ENCODE data around the gene ZFYVE16.
"Not testable (repeated sequence)": the region's sequence is repeated elsewhere in the genome, so short reads cannot be mapped to it uniquely, and the experiment has no call there.

The ZFYVE16 gene

GRCh38 chr5:80409367-80409966 is 1.6 kb downstream of the ZFYVE16 start:
- H3K36me3 ChIP-seq (ENCODE audit: control insufficient read depth, insufficient read depth, low read length) = no peaks in the 10 kb centered on the region
- H3K9me3 ChIP-seq (ENCODE audit: control insufficient read depth, low read length) = no peaks in the 10 kb centered on the region
- no peak overlapping the region for H3K4me3 ChIP-seq (ENCODE audit: insufficient read depth, low read depth, low read length, poor library complexity, severe bottlenecking)
- no peak overlapping the region for H3K27ac ChIP-seq (ENCODE audit: insufficient read depth, low read length, poor library complexity, severe bottlenecking)
- no peaks in the 10 kb centered on the region for H3K4me1 ChIP-seq (ENCODE audit: control insufficient read depth, insufficient read depth, low read length, poor library complexity, severe bottlenecking)
- DNase-seq = no peak
- H3K27me3 ChIP-seq (replicated peaks; ENCODE audit: control insufficient read depth, insufficient read depth, low read length, poor library complexity, severe bottlenecking) = no peaks in the 10 kb centered on the region

DNA sequence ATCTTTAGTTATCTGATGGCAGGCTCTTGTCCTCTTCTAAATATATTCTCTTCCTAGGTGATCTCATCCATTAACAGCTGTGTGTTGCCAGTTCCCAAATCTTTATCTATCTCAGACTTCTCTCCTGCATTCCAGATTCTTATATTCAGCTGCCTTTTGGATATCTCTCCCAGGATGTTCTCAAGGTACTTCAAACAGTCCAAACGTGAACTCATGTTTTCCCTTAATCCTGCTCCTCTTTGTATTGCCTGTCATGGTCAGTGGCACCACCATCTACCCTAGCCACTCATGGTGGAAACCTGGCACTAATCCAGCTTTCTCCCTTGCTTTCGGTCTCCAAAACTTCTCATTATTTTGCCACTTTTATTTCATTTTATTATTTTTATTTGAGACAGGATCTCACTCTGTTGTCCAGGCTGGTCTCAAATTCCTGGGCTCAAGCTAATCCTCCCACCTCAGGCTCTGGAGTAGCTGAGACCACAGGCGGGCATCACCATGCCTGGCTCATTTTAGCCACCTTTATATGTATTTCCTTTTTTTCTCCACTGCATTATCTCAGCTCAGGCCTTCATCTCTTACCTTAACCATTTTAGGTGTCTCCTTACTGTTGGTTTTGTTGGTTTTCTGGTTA is 3.8 kb downstream of the ZFYVE16 start:
- Histone ChIP-seq H3K27me3 (replicated peaks; ENCODE audit: control insufficient read depth, insufficient read depth, low read length, poor library complexity, severe bottlenecking) (no peaks in the 10 kb centered on the region), H3K36me3 (ENCODE audit: control insufficient read depth, insufficient read depth, low read length) (no peaks in the 10 kb centered on the region), H3K4me3 (ENCODE audit: insufficient read depth, low read depth, low read length, poor library complexity, severe bottlenecking) (no peak overlapping the region), H3K4me1 (ENCODE audit: control insufficient read depth, insufficient read depth, low read length, poor library complexity, severe bottlenecking) (no peaks in the 10 kb centered on the region), H3K9me3 (ENCODE audit: control insufficient read depth, low read length) (no peaks in the 10 kb centered on the region), H3K27ac (ENCODE audit: insufficient read depth, low read length, poor library complexity, severe bottlenecking) (no peak overlapping the region)
- no peak for DNase-seq

DNA sequence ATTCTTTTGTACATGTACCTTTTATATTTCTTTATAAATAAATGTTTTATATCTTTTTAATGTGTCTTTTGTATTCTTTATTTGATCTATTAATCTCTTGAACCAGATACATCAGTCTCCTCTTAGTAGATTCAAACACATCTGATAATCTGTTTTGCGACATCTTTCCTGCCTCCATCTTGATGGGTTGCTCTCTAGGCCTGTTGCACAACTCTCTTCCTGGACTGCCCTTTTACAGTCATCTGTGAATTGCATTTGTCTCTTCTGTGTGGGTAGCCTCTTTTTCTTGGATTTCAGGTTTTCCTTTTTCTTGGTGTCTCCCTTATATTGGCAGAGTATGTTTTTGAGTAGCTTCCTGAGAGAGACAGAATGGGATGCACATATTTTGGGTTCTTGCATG is 6.2 kb downstream of the ZFYVE16 start:
- no peaks in the 10 kb centered on the region for H3K36me3 ChIP-seq (ENCODE audit: control insufficient read depth, insufficient read depth, low read length)
- H3K27me3 ChIP-seq (replicated peaks; ENCODE audit: control insufficient read depth, insufficient read depth, low read length, poor library complexity, severe bottlenecking) = no peaks in the 10 kb centered on the region
- H3K4me3 ChIP-seq (ENCODE audit: insufficient read depth, low read depth, low read length, poor library complexity, severe bottlenecking) = no peak overlapping the region
- DNase-seq = no peak
- H3K4me1 ChIP-seq (ENCODE audit: control insufficient read depth, insufficient read depth, low read length, poor library complexity, severe bottlenecking) = no peaks in the 10 kb centered on the region
- no peak overlapping the region for H3K27ac ChIP-seq (ENCODE audit: insufficient read depth, low read length, poor library complexity, severe bottlenecking)
- H3K9me3 ChIP-seq (ENCODE audit: control insufficient read depth, low read length) = no peaks in the 10 kb centered on the region

GRCh38 chr5:80417973-80418372 is 10.1 kb downstream of the ZFYVE16 start:
- Histone ChIP-seq H3K27ac (ENCODE audit: insufficient read depth, low read length, poor library complexity, severe bottlenecking) (no peak overlapping the region), H3K9me3 (ENCODE audit: control insufficient read depth, low read length) (no peaks in the 10 kb centered on the region), H3K4me3 (ENCODE audit: insufficient read depth, low read depth, low read length, poor library complexity, severe bottlenecking) (no peak overlapping the region), H3K36me3 (ENCODE audit: control insufficient read depth, insufficient read depth, low read length) (no peaks in the 10 kb centered on the region), H3K27me3 (replicated peaks; ENCODE audit: control insufficient read depth, insufficient read depth, low read length, poor library complexity, severe bottlenecking) (no peaks in the 10 kb centered on the region), H3K4me1 (ENCODE audit: control insufficient read depth, insufficient read depth, low read length, poor library complexity, severe bottlenecking) (no peaks in the 10 kb centered on the region)
- DNase-seq = no peak

DNA sequence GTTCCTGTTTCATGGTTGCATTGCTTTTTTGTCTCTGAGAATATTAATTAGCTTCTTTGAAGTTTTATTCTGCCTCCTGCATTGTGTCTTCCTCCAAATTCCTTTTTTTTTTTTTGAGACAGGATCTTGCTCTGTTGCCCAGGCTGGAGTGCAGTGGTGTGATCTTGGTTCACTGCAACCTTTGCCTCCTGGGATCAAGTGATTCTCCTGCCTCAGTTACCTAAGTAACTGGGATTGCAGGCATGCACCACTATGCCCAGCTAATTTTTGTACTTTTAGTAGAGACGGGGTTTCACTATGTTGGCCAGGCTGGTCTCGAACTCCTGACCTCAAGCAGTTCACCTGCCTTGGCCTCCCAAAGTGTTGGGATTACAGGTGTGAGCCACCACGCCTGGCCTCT is 16.5 kb downstream of the ZFYVE16 start:
- not testable (repeated sequence) for H3K4me1 ChIP-seq (ENCODE audit: control insufficient read depth, insufficient read depth, low read length, poor library complexity, severe bottlenecking); H3K9me3 ChIP-seq (ENCODE audit: control insufficient read depth, low read length); DNase-seq; H3K36me3 ChIP-seq (ENCODE audit: control insufficient read depth, insufficient read depth, low read length); H3K4me3 ChIP-seq (ENCODE audit: insufficient read depth, low read depth, low read length, poor library complexity, severe bottlenecking); H3K27me3 ChIP-seq (replicated peaks; ENCODE audit: control insufficient read depth, insufficient read depth, low read length, poor library complexity, severe bottlenecking); H3K27ac ChIP-seq (ENCODE audit: insufficient read depth, low read length, poor library complexity, severe bottlenecking)

- Histone ChIP-seq H3K4me3 (ENCODE audit: insufficient read depth, low read depth, low read length, poor library complexity, severe bottlenecking) (no peak overlapping the region), H3K4me1 (ENCODE audit: control insufficient read depth, insufficient read depth, low read length, poor library complexity, severe bottlenecking) (no peaks in the 10 kb centered on the region), H3K9me3 (ENCODE audit: control insufficient read depth, low read length) (no peaks in the 10 kb centered on the region), H3K36me3 (ENCODE audit: control insufficient read depth, insufficient read depth, low read length) (peaks cover 7% of the 10 kb centered on the region), H3K27ac (ENCODE audit: insufficient read depth, low read length, poor library complexity, severe bottlenecking) (no peak overlapping the region), H3K27me3 (replicated peaks; ENCODE audit: control insufficient read depth, insufficient read depth, low read length, poor library complexity, severe bottlenecking) (no peaks in the 10 kb centered on the region)
- no peak for DNase-seq
These were observed 27.6 kb downstream of the ZFYVE16 start for GRCh38 chr5:80435476-80435875.

- Histone ChIP-seq H3K36me3 (ENCODE audit: control insufficient read depth, insufficient read depth, low read length) (peaks cover 12% of the 10 kb centered on the region), H3K4me1 (ENCODE audit: control insufficient read depth, insufficient read depth, low read length, poor library complexity, severe bottlenecking) (no peaks in the 10 kb centered on the region), H3K4me3 (ENCODE audit: insufficient read depth, low read depth, low read length, poor library complexity, severe bottlenecking) (no peak overlapping the region), H3K9me3 (ENCODE audit: control insufficient read depth, low read length) (no peaks in the 10 kb centered on the region), H3K27me3 (replicated peaks; ENCODE audit: control insufficient read depth, insufficient read depth, low read length, poor library complexity, severe bottlenecking) (no peaks in the 10 kb centered on the region), H3K27ac (ENCODE audit: insufficient read depth, low read length, poor library complexity, severe bottlenecking) (no peak overlapping the region)
- no peak for DNase-seq
These were observed 29.5 kb downstream of the ZFYVE16 start for GRCh38 chr5:80437326-80437725.

DNA sequence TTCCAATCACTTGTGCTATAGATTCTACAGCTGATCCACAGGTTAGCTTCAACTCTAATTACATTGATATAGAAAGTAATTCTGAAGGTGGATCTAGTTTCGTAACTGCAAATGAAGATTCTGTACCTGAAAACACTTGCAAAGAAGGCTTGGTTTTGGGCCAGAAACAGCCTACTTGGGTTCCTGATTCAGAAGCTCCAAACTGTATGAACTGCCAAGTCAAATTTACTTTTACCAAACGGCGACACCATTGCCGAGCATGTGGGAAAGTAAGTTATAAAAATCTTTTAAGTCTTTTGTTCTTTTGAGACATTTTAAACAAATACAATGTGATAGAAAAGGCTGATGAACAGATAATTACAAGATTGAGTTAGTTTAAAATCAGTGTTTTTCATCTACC is 30.9 kb downstream of the ZFYVE16 start:
- Histone ChIP-seq H3K27me3 (replicated peaks; ENCODE audit: control insufficient read depth, insufficient read depth, low read length, poor library complexity, severe bottlenecking) (no peaks in the 10 kb centered on the region), H3K27ac (ENCODE audit: insufficient read depth, low read length, poor library complexity, severe bottlenecking) (no peak overlapping the region), H3K9me3 (ENCODE audit: control insufficient read depth, low read length) (no peaks in the 10 kb centered on the region), H3K4me3 (ENCODE audit: insufficient read depth, low read depth, low read length, poor library complexity, severe bottlenecking) (no peak overlapping the region), H3K36me3 (ENCODE audit: control insufficient read depth, insufficient read depth, low read length) (peaks cover 19% of the 10 kb centered on the region), H3K4me1 (ENCODE audit: control insufficient read depth, insufficient read depth, low read length, poor library complexity, severe bottlenecking) (no peaks in the 10 kb centered on the region)
- DNase-seq = no peak

- Histone ChIP-seq H3K9me3 (ENCODE audit: control insufficient read depth, low read length) (no peaks in the 10 kb centered on the region), H3K4me3 (ENCODE audit: insufficient read depth, low read depth, low read length, poor library complexity, severe bottlenecking) (no peak overlapping the region), H3K27ac (ENCODE audit: insufficient read depth, low read length, poor library complexity, severe bottlenecking) (no peak overlapping the region), H3K4me1 (ENCODE audit: control insufficient read depth, insufficient read depth, low read length, poor library complexity, severe bottlenecking) (no peaks in the 10 kb centered on the region), H3K27me3 (replicated peaks; ENCODE audit: control insufficient read depth, insufficient read depth, low read length, poor library complexity, severe bottlenecking) (no peaks in the 10 kb centered on the region), H3K36me3 (ENCODE audit: control insufficient read depth, insufficient read depth, low read length) (peaks cover 19% of the 10 kb centered on the region)
- DNase-seq = no peak
These were observed 31.3 kb downstream of the ZFYVE16 start for GRCh38 chr5:80439213-80439612.

GRCh38 chr5:80442742-80443141 is 34.9 kb downstream of the ZFYVE16 start:
- H3K4me1 ChIP-seq (ENCODE audit: control insufficient read depth, insufficient read depth, low read length, poor library complexity, severe bottlenecking) = no peaks in the 10 kb centered on the region
- DNase-seq = no peak
- no peak overlapping the region for H3K27ac ChIP-seq (ENCODE audit: insufficient read depth, low read length, poor library complexity, severe bottlenecking)
- no peaks in the 10 kb centered on the region for H3K27me3 ChIP-seq (replicated peaks; ENCODE audit: control insufficient read depth, insufficient read depth, low read length, poor library complexity, severe bottlenecking)
- no peaks in the 10 kb centered on the region for H3K9me3 ChIP-seq (ENCODE audit: control insufficient read depth, low read length)
- peaks cover 13% of the 10 kb centered on the region for H3K36me3 ChIP-seq (ENCODE audit: control insufficient read depth, insufficient read depth, low read length)
- no peak overlapping the region for H3K4me3 ChIP-seq (ENCODE audit: insufficient read depth, low read depth, low read length, poor library complexity, severe bottlenecking)

All from effector memory CD4-positive, alpha-beta T cell (primary cell).